NCI-H82 treated with DMSO at 0.1 percent for 48 hours (cell line): ENCODE measurements around the gene TRANK1.
"Not testable (repeated sequence)": the region's sequence is repeated elsewhere in the genome, so short reads cannot be mapped to it uniquely, and the experiment has no call there.

ENCODE experiments used
- DNase-seq: peaks from one replicate; lab custom pipeline; 2025; ENCODE audit not compliant: unreplicated experiment; lab: John Stamatoyannopoulos, UW

Gene TRANK1

GRCh38 chr3:36894914-36895313 is 49.9 kb downstream of the TRANK1 start:
- DNase-seq: no peak

DNA sequence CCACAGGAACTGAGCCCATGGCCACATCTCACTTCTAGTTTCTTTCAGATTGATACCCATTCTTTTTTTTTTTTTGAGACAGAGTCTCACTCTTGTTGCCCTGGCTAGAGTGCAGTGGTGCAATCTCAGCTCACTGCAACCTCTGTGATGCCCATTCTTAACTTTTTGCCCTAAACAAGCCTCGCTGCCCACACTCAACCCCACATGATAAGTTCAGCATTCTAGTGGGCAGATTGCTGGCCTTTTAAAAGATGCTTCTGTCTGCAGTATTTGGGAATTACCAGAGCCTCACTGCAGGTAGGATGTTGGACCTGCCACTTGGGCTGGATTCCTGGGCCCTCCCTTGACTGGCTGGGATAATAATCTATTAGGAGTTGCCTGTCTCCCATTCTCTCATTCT is 51.0 kb downstream of the TRANK1 start:
- DNase-seq: no peak

- no peak for DNase-seq
Observed at GRCh38 chr3:36893137-36893557, 51.7 kb downstream of the TRANK1 start.

- DNase-seq: no peak
Observed at GRCh38 chr3:36892457-36893136, 52.3 kb downstream of the TRANK1 start.

DNA sequence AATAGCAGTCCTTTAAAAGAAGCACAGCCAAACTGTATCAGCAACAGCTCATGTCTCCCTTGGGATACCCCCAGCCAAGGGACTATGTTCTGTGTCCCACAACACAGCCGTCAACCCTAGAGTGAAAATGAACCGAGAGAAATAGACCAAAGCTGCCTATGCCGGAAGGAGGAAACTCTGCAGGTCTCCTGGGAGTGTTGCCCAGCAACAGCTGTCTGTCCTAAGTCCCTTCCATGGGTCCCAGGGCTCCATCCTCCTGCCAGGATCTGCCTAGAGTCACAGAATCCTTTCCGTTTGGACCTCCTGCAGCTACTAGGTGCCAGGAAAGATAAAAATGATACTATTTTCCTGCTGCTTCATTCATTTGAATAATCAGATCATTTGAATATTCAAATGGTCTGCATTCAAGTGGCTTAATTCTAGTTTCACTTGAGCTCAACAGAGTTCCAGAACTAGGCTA is 53.1 kb downstream of the TRANK1 start:
- no peak for DNase-seq

DNA sequence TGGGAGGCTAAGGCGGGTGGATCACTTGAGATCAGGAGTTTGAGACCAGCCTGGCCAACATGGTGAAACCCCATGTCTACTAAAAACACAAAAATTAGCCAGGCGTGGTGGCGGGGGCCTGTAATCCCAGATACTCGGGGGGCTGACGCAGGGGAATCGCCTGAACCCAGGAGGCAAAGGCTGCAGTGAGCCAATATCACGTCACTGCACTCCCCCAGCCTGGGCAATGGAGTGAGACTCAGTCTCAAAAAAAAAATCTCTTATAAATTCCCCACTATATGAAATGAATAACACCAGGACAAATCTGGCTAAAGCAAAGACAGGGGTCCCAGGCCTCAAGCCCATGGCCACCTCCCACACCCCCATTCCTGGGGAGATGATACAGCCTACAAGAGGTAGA is 53.8 kb downstream of the TRANK1 start:
- not testable (repeated sequence) for DNase-seq

GRCh38 chr3:36890261-36890660 is 54.6 kb downstream of the TRANK1 start:
- DNase-seq: no peak

- DNase-seq: no peak
Observed at GRCh38 chr3:36881735-36882134, 63.1 kb downstream of the TRANK1 start.

DNA sequence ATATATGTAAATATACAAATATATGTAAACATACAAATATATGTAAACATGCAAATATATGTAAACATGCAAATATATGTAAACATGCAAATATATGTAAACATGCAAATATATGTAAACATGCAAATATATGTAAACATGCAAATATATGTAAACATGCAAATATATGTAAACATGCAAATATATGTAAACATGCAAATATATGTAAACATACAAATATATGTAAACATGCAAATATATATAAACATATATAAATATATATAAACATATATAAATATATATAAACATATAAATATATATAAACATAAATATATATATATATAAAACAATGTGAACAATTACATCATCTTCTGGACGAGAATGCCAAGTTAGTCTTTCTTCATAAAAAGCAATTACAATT is 65.0 kb downstream of the TRANK1 start:
- DNase-seq: not testable (repeated sequence)

DNA sequence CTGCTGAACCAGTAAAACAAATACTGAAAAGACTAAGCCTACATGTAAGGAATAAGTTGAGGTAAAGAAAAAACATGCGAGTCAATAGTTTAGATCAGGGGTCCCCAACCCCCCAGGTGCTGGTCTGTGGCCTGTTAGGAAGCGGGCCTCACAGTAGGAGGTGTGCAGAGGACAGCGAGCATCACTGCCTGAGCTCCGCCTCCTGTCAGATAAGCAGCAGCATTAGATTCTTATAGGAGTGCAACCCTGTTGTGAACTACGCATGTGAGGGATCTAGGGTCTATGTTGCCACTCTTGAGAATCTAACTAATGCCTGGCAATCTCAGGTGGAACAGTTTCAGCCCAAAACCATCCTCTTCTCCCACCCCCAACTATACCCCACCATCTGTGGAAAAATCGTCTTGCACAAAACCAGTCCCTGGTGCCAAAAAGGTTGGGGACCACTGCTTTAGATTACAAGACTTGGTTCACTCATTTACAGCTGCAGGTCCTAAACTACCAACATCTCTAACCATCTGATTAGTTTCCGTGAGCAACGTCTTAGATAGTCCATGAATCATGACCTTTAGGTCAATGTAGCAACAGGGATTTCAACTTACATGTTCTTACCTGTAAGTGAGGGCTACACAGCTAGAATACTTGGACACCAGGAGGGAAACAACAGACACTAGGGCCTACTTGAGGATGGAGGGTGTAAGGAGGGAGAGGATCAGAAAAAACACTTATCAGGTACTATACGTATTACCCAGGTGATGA is 66.7 kb downstream of the TRANK1 start:
- no peak for DNase-seq

DNA sequence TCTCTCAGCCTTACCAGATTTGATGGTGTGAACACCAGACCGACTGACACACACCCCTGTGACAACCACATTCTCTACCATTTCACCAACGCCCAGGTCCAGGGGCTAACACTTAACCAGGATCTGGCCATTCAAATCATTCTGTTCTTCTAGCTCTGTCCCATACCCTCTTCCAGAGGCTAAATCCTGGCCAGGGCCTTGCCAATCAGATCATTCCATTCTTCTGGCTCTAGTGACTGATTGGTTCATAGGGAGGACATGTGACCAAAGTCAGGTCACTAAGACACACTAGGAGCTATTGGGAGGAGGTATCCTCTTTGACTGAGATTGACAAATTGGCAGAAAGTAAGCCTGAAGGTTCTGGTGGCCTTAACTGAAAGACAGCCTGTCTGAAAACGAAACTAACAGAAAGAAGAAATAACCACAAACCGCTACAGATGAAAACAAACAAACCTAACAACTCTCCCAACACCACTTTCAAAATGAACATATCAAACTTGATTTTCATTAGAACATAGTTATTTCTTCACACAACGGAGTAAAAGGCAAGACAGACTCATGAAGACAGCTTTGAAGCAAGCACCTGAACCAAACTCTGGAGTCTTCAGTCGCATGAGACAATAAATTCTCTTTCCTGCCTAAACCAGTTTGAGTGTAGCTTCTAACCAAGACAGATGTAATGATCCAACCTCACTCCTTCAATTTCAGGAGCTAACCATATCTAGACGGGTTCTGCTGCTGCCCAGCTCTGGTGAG is 68.5 kb downstream of the TRANK1 start:
- DNase-seq: no peak

DNA sequence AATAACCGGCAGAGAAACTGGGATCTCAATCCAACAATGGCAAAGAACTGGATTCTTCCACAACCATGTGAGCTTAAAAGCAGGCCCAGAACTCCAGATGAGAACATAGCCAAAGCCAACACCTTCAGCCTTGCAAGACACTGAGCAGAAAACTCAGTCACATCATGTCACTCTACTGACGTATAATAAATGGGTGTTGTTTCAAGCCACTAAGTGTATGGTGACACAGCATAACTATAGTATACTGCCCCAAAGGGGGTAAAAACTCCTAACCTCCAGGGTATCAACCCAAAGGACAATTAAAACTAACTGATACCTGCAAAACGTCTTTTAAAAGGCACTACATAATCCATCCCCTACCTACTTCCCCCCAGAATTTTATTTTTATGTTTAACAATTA is 69.5 kb downstream of the TRANK1 start:
- no peak for DNase-seq

DNA sequence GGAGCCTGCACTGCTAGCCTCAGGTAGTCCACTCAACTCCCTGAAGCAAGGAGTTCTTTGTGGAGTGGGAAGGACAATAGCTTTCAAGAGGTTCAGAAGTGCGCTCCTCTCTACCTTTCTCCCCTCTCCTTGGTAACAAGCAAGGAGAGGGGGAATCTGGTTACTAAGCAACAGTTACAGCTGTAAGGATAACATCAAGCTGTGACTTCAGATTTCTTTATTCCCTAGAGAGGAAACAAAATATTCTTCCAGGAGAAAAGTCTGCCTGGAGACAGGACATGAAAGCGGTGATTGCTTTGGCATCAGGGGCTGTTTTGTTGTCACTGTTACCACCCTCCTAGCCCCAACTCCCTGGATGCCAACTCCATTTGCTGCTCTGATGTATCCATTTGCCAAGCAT is 70.4 kb downstream of the TRANK1 start:
- no peak for DNase-seq

GRCh38 chr3:36871379-36872126 is 73.3 kb downstream of the TRANK1 start:
- DNase-seq: no peak

- DNase-seq: peak; percentile 44
Observed at GRCh38 chr3:36868614-36869436, 76.0 kb downstream of the TRANK1 start.

- no peak for DNase-seq
Observed at GRCh38 chr3:36867810-36868209, 77.0 kb downstream of the TRANK1 start.

GRCh38 chr3:36866368-36866767 is 78.5 kb downstream of the TRANK1 start:
- no peak for DNase-seq

- no peak for DNase-seq
Observed at GRCh38 chr3:36864180-36865053, 80.4 kb downstream of the TRANK1 start.

- DNase-seq: no peak
Observed at GRCh38 chr3:36862076-36862755, 82.6 kb downstream of the TRANK1 start.
